ENCODE data around the gene IDUA.

DNA sequence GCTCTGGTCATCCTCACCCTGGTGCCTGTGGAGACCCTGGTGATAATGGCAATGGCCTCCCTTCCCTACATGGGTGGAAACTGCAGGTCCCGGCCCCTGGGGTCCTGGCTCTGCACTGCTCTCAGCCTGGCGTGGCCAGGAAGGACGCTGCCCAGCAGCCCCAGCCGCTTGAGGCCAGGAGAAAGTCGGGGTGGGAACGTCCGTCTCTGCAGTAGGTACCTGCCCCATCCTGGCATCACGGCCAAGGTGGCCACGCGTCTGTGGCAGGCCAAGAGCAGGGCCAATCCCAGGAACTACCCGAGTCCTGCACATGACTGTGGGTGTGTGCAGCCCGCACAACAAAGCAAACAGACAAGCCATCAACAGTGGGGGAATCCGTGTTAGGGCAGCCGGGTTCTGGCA is 58.4 kb downstream of the IDUA start:
- TF ChIP-seq SIN3A (IDR thresholded peaks at IDR 0.05; ENCODE audit: low read depth, low read length): no peak
- TF ChIP-seq YY1 (IDR thresholded peaks at IDR 0.05; ENCODE audit: low read depth, low read length): no peak
- TF ChIP-seq, protein P1, sequence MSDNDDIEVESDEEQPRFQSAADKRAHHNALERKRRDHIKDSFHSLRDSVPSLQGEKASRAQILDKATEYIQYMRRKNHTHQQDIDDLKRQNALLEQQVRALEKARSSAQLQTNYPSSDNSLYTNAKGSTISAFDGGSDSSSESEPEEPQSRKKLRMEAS (IDR thresholded peaks at IDR 0.05; ENCODE audit: low read depth, low read length): no peak
- TF ChIP-seq, protein P2, sequence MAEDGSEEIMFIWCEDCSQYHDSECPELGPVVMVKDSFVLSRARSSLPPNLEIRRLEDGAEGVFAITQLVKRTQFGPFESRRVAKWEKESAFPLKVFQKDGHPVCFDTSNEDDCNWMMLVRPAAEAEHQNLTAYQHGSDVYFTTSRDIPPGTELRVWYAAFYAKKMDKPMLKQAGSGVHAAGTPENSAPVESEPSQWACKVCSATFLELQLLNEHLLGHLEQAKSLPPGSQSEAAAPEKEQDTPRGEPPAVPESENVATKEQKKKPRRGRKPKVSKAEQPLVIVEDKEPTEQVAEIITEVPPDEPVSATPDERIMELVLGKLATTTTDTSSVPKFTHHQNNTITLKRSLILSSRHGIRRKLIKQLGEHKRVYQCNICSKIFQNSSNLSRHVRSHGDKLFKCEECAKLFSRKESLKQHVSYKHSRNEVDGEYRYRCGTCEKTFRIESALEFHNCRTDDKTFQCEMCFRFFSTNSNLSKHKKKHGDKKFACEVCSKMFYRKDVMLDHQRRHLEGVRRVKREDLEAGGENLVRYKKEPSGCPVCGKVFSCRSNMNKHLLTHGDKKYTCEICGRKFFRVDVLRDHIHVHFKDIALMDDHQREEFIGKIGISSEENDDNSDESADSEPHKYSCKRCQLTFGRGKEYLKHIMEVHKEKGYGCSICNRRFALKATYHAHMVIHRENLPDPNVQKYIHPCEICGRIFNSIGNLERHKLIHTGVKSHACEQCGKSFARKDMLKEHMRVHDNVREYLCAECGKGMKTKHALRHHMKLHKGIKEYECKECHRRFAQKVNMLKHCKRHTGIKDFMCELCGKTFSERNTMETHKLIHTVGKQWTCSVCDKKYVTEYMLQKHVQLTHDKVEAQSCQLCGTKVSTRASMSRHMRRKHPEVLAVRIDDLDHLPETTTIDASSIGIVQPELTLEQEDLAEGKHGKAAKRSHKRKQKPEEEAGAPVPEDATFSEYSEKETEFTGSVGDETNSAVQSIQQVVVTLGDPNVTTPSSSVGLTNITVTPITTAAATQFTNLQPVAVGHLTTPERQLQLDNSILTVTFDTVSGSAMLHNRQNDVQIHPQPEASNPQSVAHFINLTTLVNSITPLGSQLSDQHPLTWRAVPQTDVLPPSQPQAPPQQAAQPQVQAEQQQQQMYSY (CRISPR knock-in tag; IDR thresholded peaks at IDR 0.05): no peak

All from GM12878 (cell line).